ENCODE data around the gene REG4.

GRCh38 chr1:119827010-119827409 is 15.8 kb upstream of the REG4 start:
- TF ChIP-seq POLR2A (IDR thresholded peaks at IDR 0.05) = no peak
- peak in 2 of 3 experiments; percentile 14 to 20 for TF ChIP-seq CTCF (IDR thresholded peaks at IDR 0.05)
